Measurements from ENCODE around the gene HEATR5B.
"Not testable (repeated sequence)": the region's sequence is repeated elsewhere in the genome, so short reads cannot be mapped to it uniquely, and the experiment has no call there.

HEATR5B gene

GRCh38 chr2:36951027-36951518 is 133.1 kb downstream of the HEATR5B start:
- H3K36me3 ChIP-seq (ENCODE audit: insufficient read depth, low read length): no peaks in the 10 kb centered on the region
- H3K4me2 ChIP-seq (ENCODE audit: low read length): no peak overlapping the region
- H4K20me1 ChIP-seq (ENCODE audit: insufficient read depth, low read length): no peaks in the 10 kb centered on the region
- H3K79me2 ChIP-seq (ENCODE audit: insufficient read depth, low read length): peaks cover 36% of the 10 kb centered on the region
- H3F3A ChIP-seq (ENCODE audit: insufficient read depth, low read length): no peaks in the 10 kb centered on the region
- H3K4me3 ChIP-seq (ENCODE audit: low read depth, low read length, poor library complexity, severe bottlenecking): no peak overlapping the region
- H3K27me3 ChIP-seq (ENCODE audit: insufficient read depth, low read length): no peaks in the 10 kb centered on the region
- H3K4me1 ChIP-seq (ENCODE audit: insufficient read depth, low read length, severe bottlenecking): peaks cover 7% of the 10 kb centered on the region
- no peaks in the 10 kb centered on the region for H3K9me3 ChIP-seq (ENCODE audit: low read length)
- H3K9me2 ChIP-seq (ENCODE audit: low read depth, low read length): no peaks in the 10 kb centered on the region
- H3K9ac ChIP-seq (ENCODE audit: low read length): no peak overlapping the region
- no peak overlapping the region for H3K27ac ChIP-seq (ENCODE audit: low read depth, low read length, poor library complexity, severe bottlenecking)
- no peak overlapping the region for H2AFZ ChIP-seq (ENCODE audit: low read length)
- TF ChIP-seq EZH2 (IDR thresholded peaks at IDR 0.05; ENCODE audit: borderline replicate concordance, low read length) (no peak), CTCF (IDR thresholded peaks at IDR 0.05; ENCODE audit: low read length) (no peak)

DNA sequence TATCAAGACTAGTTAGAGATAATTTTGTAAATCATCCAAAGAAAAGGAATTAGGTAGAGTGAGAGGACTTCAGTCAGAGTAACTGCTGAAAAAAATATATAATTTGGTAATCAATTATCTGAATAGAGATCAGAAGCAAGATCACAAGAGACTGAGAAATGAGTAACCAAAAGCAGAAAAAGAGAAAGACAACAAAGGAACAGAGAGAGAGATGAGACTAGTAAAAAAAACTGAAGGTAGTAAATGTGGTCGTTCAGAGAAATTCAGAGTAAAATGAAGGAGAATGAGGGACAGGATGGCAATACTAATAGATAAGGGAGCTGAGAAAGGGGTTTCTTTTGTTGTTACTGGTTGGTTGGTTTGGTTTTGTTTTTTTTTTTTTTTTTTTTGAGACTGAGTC is 134.3 kb downstream of the HEATR5B start:
- Histone ChIP-seq H3F3A (ENCODE audit: insufficient read depth, low read length) (no peaks in the 10 kb centered on the region), H3K27me3 (ENCODE audit: insufficient read depth, low read length) (no peaks in the 10 kb centered on the region), H3K27ac (ENCODE audit: low read depth, low read length, poor library complexity, severe bottlenecking) (no peak overlapping the region), H3K4me1 (ENCODE audit: insufficient read depth, low read length, severe bottlenecking) (no peaks in the 10 kb centered on the region), H2AFZ (ENCODE audit: low read length) (no peak overlapping the region), H3K9ac (ENCODE audit: low read length) (no peak overlapping the region), H4K20me1 (ENCODE audit: insufficient read depth, low read length) (no peaks in the 10 kb centered on the region), H3K9me2 (ENCODE audit: low read depth, low read length) (no peaks in the 10 kb centered on the region), H3K9me3 (ENCODE audit: low read length) (no peaks in the 10 kb centered on the region), H3K4me2 (ENCODE audit: low read length) (no peak overlapping the region), H3K79me2 (ENCODE audit: insufficient read depth, low read length) (peaks cover 27% of the 10 kb centered on the region), H3K4me3 (ENCODE audit: low read depth, low read length, poor library complexity, severe bottlenecking) (no peak overlapping the region), H3K36me3 (ENCODE audit: insufficient read depth, low read length) (no peaks in the 10 kb centered on the region)
- no peak for TF ChIP-seq EZH2 (IDR thresholded peaks at IDR 0.05; ENCODE audit: borderline replicate concordance, low read length)
- no peak for TF ChIP-seq CTCF (IDR thresholded peaks at IDR 0.05; ENCODE audit: low read length)

DNA sequence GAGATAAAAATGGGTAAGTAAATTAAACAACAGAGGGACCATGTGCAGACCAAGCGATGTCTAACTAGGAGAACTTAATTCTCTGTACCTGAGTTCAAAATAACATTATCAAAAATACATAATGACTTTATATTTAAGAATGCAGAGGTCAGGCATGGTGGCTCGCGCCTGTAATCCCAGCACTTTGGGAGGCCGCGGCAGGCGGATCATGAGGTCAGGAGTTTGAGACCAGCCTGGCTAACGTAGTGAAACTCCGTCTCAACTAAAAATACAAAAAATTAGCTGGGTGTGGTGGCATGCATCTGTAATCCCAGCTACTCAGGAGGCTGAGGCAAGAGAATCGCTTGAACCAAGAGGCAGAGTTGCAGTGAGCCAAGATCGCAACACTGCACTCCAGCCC is 138.9 kb downstream of the HEATR5B start:
- not testable (repeated sequence) for H3K4me2 ChIP-seq (ENCODE audit: low read length); H3K9ac ChIP-seq (ENCODE audit: low read length); H3K9me2 ChIP-seq (ENCODE audit: low read depth, low read length); H3K36me3 ChIP-seq (ENCODE audit: insufficient read depth, low read length); H3F3A ChIP-seq (ENCODE audit: insufficient read depth, low read length); H3K27ac ChIP-seq (ENCODE audit: low read depth, low read length, poor library complexity, severe bottlenecking); H3K9me3 ChIP-seq (ENCODE audit: low read length); H3K4me1 ChIP-seq (ENCODE audit: insufficient read depth, low read length, severe bottlenecking); H4K20me1 ChIP-seq (ENCODE audit: insufficient read depth, low read length); H2AFZ ChIP-seq (ENCODE audit: low read length); H3K27me3 ChIP-seq (ENCODE audit: insufficient read depth, low read length); H3K4me3 ChIP-seq (ENCODE audit: low read depth, low read length, poor library complexity, severe bottlenecking)
- H3K79me2 ChIP-seq (ENCODE audit: insufficient read depth, low read length): peaks cover 23% of the 10 kb centered on the region

- Histone ChIP-seq H3K4me2 (ENCODE audit: low read length) (no peak overlapping the region), H3K9me2 (ENCODE audit: low read depth, low read length) (no peaks in the 10 kb centered on the region), H4K20me1 (ENCODE audit: insufficient read depth, low read length) (no peaks in the 10 kb centered on the region), H3K9me3 (ENCODE audit: low read length) (no peaks in the 10 kb centered on the region), H3F3A (ENCODE audit: insufficient read depth, low read length) (no peaks in the 10 kb centered on the region), H3K27ac (ENCODE audit: low read depth, low read length, poor library complexity, severe bottlenecking) (no peak overlapping the region), H3K4me3 (ENCODE audit: low read depth, low read length, poor library complexity, severe bottlenecking) (no peak overlapping the region), H2AFZ (ENCODE audit: low read length) (no peak overlapping the region), H3K4me1 (ENCODE audit: insufficient read depth, low read length, severe bottlenecking) (no peaks in the 10 kb centered on the region), H3K79me2 (ENCODE audit: insufficient read depth, low read length) (peaks cover 17% of the 10 kb centered on the region), H3K9ac (ENCODE audit: low read length) (no peak overlapping the region), H3K27me3 (ENCODE audit: insufficient read depth, low read length) (no peaks in the 10 kb centered on the region), H3K36me3 (ENCODE audit: insufficient read depth, low read length) (peaks cover 7% of the 10 kb centered on the region)
- TF ChIP-seq CTCF (IDR thresholded peaks at IDR 0.05; ENCODE audit: low read length) (no peak), EZH2 (IDR thresholded peaks at IDR 0.05; ENCODE audit: borderline replicate concordance, low read length) (no peak)
Observed at GRCh38 chr2:36941867-36942266, 142.3 kb downstream of the HEATR5B start.

GRCh38 chr2:36936526-36936925 is 147.6 kb downstream of the HEATR5B start:
- not testable (repeated sequence) for H3K4me2 ChIP-seq (ENCODE audit: low read length); H3K4me1 ChIP-seq (ENCODE audit: insufficient read depth, low read length, severe bottlenecking); H3K27me3 ChIP-seq (ENCODE audit: insufficient read depth, low read length); H3K36me3 ChIP-seq (ENCODE audit: insufficient read depth, low read length); H3K4me3 ChIP-seq (ENCODE audit: low read depth, low read length, poor library complexity, severe bottlenecking); H3K9ac ChIP-seq (ENCODE audit: low read length); H2AFZ ChIP-seq (ENCODE audit: low read length); H3K9me2 ChIP-seq (ENCODE audit: low read depth, low read length); H4K20me1 ChIP-seq (ENCODE audit: insufficient read depth, low read length); H3F3A ChIP-seq (ENCODE audit: insufficient read depth, low read length); H3K9me3 ChIP-seq (ENCODE audit: low read length); H3K27ac ChIP-seq (ENCODE audit: low read depth, low read length, poor library complexity, severe bottlenecking)
- H3K79me2 ChIP-seq (ENCODE audit: insufficient read depth, low read length): peaks cover 12% of the 10 kb centered on the region; the same call in 1 of the 2 replicates
